ENCODE results near the gene KLK5. TPM values are rescaled to one million over a fixed set of nuclear protein-coding genes. Genes with fewer than 3 reads are reported as not detected.

KLK5 gene
- total and polyA plus RNA-seq, 2 donors (not counting 1 experiment from before 2014, with no cell fraction given), result not detected

DNA sequence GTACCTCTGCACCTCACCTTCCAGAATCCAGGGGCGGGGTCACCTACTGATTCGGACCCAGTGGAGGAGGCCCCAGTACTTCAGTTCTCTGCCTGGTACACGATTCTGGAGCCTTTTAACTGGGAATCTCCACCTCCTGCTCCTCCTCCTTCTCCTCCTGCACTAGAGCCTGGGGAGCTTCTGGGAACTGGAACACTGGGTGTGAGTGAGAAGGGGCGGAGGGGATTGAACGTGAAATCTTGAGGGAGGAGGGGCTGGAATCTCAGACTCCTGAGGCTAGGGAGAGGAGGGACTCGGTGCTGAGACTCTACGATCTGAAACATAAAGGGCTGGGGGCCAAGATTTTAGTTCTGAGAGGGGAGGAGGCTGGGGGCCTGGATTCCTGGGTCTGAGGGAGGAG, 48.7 kb upstream of the KLK5 start, which contains the start of gene KLK8:
Gene KLK8, minus strand, starts transcription at position 90 of the 400 bp plus-strand sequence. CDS start 437 bp downstream, outside the sequence.
- ChIA-PET CTCF (no interaction called here), POLR2A (no interaction called here)
- no peak within 1 kb of the TSS for H2AFZ ChIP-seq (ENCODE audit: insufficient read depth, low read depth, low read length, poor library complexity, severe bottlenecking)
- no peaks in the 10 kb centered on the region for H3K4me1 ChIP-seq (ENCODE audit: control insufficient read depth in 2 of 2, insufficient read depth in 2 of 2, low read length in 2 of 2)
- H3K27me3 ChIP-seq (replicated peaks in 1 of 4; ENCODE audit: control extremely low read depth in 1 of 4, control insufficient read depth in 3 of 4, insufficient read depth in 4 of 4, low read length in 3 of 4), result peaks cover 0 to 28% (median 2%) of the 10 kb centered on the region in 4 experiments
- H3K27ac ChIP-seq (ENCODE audit: low read length in 2 of 2), result no peak within 1 kb of the TSS
- DNase-seq (no peak), ATAC-seq (ENCODE audit: low read depth) (no peak)
- H3K9me3 ChIP-seq (ENCODE audit: control extremely low read depth in 1 of 3, control insufficient read depth in 2 of 3, insufficient read depth in 1 of 3, low read length in 2 of 3), result peaks cover 0 to 32% (median 0%) of the 10 kb centered on the region in 3 donors
- intact Hi-C loops (cut with micrococcal nuclease), result no loop called here
- Mint-ChIP-seq H3K4me1 (no peaks in the 10 kb centered on the region), H3K9me3 (ENCODE audit: insufficient read depth) (no peaks in the 10 kb centered on the region), H3K27me3 (peaks cover 33% of the 10 kb centered on the region), H3K4me3 (no peak within 1 kb of the TSS), H3K27ac (no peak within 1 kb of the TSS)
- no peaks in the 10 kb centered on the region for H4K20me1 ChIP-seq (ENCODE audit: control insufficient read depth, insufficient read depth, low read length, poor library complexity, severe bottlenecking)
- H3K36me3 ChIP-seq (replicated peaks in 1 of 2; ENCODE audit: control extremely low read depth in 1 of 2, control insufficient read depth in 1 of 2, extremely low read depth in 1 of 2, insufficient read depth in 2 of 2, low read length in 1 of 2), result no peaks in the 10 kb centered on the region
- H3K4me2 ChIP-seq (replicated peaks; ENCODE audit: low read depth, low read length, poor library complexity, severe bottlenecking), result no peak within 1 kb of the TSS
- no peak for TF ChIP-seq EZH2 (IDR thresholded peaks at IDR 0.05; ENCODE audit: borderline replicate concordance, insufficient read depth, low read depth, low read length, poor library complexity, severe bottlenecking)
- TF ChIP-seq CTCF (IDR thresholded peaks at IDR 0.05), result no peak
- no peak within 1 kb of the TSS for H3K4me3 ChIP-seq (ENCODE audit: control extremely low read depth in 1 of 5, extremely low read depth in 1 of 5, insufficient read depth in 1 of 5, low read depth in 2 of 5, low read length in 4 of 5)
- H3K79me2 ChIP-seq (ENCODE audit: control insufficient read depth, insufficient read depth, low read length), result no peaks in the 10 kb centered on the region
- WGBS (ENCODE audit: insufficient coverage), result 46% methylated on average over 3 of the region's 7 CpGs
- H3K9ac ChIP-seq (ENCODE audit: low read length), result no peak within 1 kb of the TSS

DNA sequence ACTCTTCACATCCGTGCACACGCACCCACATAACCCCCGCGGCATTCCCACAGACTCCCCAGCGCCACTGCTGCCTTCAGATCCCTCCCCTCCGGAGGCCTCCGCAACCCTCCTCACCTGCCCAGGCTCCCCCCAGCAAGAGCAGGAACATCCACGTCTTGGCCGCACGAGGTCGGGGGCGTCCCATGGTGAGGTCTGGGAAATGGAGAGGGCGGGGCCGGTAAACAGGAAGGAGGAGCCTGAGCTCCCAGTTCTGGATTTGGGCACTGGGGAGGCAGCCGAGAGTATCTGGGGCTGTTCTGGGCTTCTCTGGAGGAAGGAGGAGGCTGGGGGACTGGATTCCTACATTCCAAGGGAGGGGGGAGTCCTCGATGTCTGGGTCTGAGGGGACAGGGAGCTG, 48.1 kb upstream of the KLK5 start:
- no peak overlapping the region for H3K4me3 Mint-ChIP-seq
- intact Hi-C loops (cut with micrococcal nuclease), result no loop called here
- no peaks in the 10 kb centered on the region for H3K4me1 Mint-ChIP-seq
- peaks cover 0 to 28% (median 2%) of the 10 kb centered on the region in 4 experiments for H3K27me3 ChIP-seq (replicated peaks in 1 of 4; ENCODE audit: control extremely low read depth in 1 of 4, control insufficient read depth in 3 of 4, insufficient read depth in 4 of 4, low read length in 3 of 4)
- ATAC-seq (ENCODE audit: low read depth) (no peak), DNase-seq (no peak)
- no peak for TF ChIP-seq EZH2 (IDR thresholded peaks at IDR 0.05; ENCODE audit: borderline replicate concordance, insufficient read depth, low read depth, low read length, poor library complexity, severe bottlenecking)
- TF ChIP-seq CTCF (IDR thresholded peaks at IDR 0.05), result no peak
- no peak overlapping the region for H3K4me3 ChIP-seq (ENCODE audit: control extremely low read depth in 1 of 5, extremely low read depth in 1 of 5, insufficient read depth in 1 of 5, low read depth in 2 of 5, low read length in 4 of 5)
- no peak overlapping the region for H3K4me2 ChIP-seq (replicated peaks; ENCODE audit: low read depth, low read length, poor library complexity, severe bottlenecking)
- 34% methylated on average over 13 of the region's 16 CpGs for WGBS (ENCODE audit: insufficient coverage)
- peaks cover 33% of the 10 kb centered on the region for H3K27me3 Mint-ChIP-seq
- ChIA-PET CTCF (no interaction called here), POLR2A (no interaction called here)
- no peak overlapping the region for H3K27ac ChIP-seq (ENCODE audit: low read length in 2 of 2)
- H3K4me1 ChIP-seq (ENCODE audit: control insufficient read depth in 2 of 2, insufficient read depth in 2 of 2, low read length in 2 of 2), result no peaks in the 10 kb centered on the region
- no peak overlapping the region for H3K27ac Mint-ChIP-seq
- H3K9me3 Mint-ChIP-seq (ENCODE audit: insufficient read depth), result no peaks in the 10 kb centered on the region
- peaks cover 0 to 29% (median 0%) of the 10 kb centered on the region in 3 donors for H3K9me3 ChIP-seq (ENCODE audit: control extremely low read depth in 1 of 3, control insufficient read depth in 2 of 3, insufficient read depth in 1 of 3, low read length in 2 of 3)
- no peak overlapping the region for H2AFZ ChIP-seq (ENCODE audit: insufficient read depth, low read depth, low read length, poor library complexity, severe bottlenecking)
- H3K36me3 ChIP-seq (replicated peaks in 1 of 2; ENCODE audit: control extremely low read depth in 1 of 2, control insufficient read depth in 1 of 2, extremely low read depth in 1 of 2, insufficient read depth in 2 of 2, low read length in 1 of 2), result no peaks in the 10 kb centered on the region
- H3K9ac ChIP-seq (ENCODE audit: low read length), result no peak overlapping the region
- no peaks in the 10 kb centered on the region for H4K20me1 ChIP-seq (ENCODE audit: control insufficient read depth, insufficient read depth, low read length, poor library complexity, severe bottlenecking)
- H3K79me2 ChIP-seq (ENCODE audit: control insufficient read depth, insufficient read depth, low read length), result no peaks in the 10 kb centered on the region
